Activated gamma-delta T cell (primary cell): ENCODE data around the gene ITGA8.
"Not testable (repeated sequence)": the region's sequence is repeated elsewhere in the genome, so short reads cannot be mapped to it uniquely, and the experiment has no call there.

Experiments used
- DNase-seq: peaks from one replicate; lab custom pipeline; 2025; lab: John Stamatoyannopoulos, UW
- total RNA-seq, 2 donors: gene quantifications; one replicate each; lab custom pipeline; 2026; lab: John Stamatoyannopoulos, UW

ITGA8 gene
- total RNA-seq, result 0 to 0.04 reads per million in 2 donors

- no peak for DNase-seq
These were observed at the start of gene ITGA8 for GRCh38 chr10:15719899-15720634. TSS of gene ITGA8 (minus strand) at chr10:15719922. CDS start at chr10:15719771, 151 bp downstream.

- no peak for DNase-seq
These were observed 45.3 kb upstream of the ITGA8 start for GRCh38 chr10:15764892-15765454.

DNA sequence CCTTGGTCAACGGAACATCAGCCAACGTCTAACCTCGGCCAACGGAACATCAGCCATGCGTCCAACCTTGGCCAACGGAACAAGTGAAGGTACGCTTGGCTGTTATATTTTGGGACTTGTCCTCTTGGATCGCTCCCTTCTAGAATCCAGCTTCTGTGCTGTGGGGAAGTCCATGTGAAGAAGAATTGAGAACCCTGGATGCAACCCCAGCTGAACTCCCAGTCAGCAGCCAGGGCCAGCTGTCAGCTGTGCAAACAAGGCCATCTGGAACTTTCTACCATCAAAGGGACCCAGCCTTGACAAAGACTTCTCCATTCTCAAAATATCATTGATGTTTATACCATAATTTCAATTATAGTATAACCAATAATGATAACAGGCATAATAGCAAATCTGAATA lies 43.3 kb upstream of the ITGA8 start:
- DNase-seq, result no peak

GRCh38 chr10:15762239-15762638 lies 42.5 kb upstream of the ITGA8 start:
- DNase-seq, result not testable (repeated sequence)

DNA sequence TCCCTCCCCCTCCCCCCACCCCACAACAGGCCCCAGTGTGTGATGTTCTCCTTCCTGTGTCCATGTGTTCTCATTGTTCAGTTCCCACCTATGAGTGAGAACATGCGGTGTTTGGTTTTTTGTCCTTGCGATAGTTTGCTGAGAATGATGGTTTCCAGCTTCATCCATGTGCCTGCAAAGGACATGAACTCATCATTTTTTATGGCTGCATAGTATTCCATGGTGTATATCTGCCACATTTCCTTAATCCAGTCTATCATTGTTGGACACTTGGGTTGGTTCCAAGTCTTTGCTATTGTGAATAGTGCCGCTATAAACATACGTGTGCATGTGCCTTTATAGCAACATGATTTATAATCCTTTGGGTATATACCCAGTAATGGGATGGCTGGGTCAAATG lies 41.5 kb upstream of the ITGA8 start:
- not testable (repeated sequence) for DNase-seq

DNA sequence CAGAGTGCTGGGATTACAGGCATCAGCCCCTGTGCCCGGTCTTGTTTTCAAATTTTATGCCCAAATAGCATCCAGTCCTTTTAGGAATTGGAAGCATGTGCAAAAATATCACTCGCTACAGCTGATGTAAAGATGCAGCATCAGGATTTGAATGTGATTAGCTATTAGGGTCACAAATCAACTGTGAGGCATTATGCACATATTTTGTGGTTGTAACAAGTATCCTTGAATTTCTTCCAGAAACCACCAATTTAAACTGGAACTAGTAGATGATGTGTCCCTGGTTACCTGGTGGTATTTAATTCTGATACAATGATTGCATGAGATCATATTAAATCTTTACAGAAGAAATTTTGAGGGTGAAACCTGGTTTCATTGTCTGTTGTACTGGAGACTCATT lies 41.0 kb upstream of the ITGA8 start:
- no peak for DNase-seq

GRCh38 chr10:15759265-15759664 lies 39.5 kb upstream of the ITGA8 start:
- DNase-seq, result no peak

DNA sequence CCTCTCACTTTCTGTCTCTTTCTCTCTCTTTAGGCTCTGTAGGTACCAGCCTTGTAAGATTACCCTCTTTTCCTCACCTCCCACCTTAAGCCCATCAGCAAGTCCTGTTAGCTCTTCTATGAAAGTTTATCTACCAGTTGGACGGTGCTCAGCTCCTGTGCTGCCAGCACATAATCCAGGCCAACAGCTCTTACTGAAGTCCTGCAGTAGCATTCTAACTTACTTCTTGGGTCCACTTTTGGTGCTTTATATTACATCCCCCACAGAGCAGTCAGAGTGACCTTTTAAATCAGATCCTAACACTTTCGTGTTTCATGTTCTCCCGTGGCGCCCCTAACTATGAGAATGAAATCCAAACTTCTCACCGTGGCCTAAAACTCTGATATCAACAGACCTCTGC lies 38.9 kb upstream of the ITGA8 start:
- DNase-seq, result no peak

DNA sequence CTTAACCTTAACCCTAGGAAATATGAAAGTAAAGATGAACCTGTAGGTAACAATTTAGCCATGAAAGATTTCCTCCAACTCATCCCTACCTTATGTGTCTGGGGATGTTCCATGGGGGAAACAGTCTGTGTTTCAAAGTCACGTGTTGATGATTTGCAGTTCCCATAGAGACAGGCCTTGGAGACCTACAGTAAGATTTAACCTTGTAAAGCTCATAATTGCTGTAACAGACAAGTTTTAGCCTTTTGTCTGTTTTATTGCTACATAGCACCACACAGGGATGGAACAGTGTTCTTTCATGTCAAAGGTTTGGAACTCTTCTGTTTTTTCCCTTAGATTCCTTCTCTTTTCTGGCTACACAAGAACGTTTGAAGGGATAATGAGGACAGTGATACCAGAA lies 35.2 kb upstream of the ITGA8 start:
- DNase-seq, result no peak

DNA sequence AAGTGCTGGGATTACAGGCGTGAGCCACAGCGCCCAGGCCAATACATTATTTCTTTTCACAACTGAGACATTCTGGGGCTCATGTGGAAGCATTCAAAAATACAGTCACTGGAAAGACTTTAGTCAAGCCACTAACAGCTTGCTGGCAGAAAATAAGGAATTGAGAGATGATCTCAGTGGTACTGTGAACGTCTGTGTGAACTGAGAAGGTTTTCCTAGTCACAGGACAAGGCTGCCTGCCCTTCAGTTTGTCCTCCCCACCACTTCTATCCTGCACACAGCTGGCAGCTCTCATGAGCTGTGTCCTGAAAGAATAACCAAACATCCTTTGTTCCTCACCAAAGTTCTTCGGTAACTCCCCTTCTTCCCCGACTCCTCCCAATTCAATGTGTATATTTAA lies 31.3 kb upstream of the ITGA8 start:
- no peak for DNase-seq

GRCh38 chr10:15748126-15748525 lies 28.4 kb upstream of the ITGA8 start:
- DNase-seq, result no peak

DNA sequence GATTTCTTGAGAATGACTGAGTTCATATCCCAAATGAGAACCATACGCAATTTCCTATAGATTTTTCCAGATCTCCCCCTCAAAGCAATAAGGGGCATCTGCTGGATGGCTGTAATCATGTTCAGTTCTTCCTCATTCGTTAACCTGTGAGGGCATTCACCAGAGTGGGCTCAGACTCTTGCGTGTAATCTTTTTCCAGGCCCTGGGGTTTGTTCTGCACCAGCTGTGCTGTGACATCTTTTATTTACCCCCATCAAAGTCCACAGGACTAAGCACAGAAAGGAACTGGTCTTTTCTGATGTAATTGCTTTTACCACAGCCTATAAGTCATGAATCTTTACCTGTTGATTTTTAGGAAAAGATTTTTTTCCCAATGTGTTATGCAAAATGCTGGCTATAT lies 27.9 kb upstream of the ITGA8 start:
- DNase-seq, result no peak

DNA sequence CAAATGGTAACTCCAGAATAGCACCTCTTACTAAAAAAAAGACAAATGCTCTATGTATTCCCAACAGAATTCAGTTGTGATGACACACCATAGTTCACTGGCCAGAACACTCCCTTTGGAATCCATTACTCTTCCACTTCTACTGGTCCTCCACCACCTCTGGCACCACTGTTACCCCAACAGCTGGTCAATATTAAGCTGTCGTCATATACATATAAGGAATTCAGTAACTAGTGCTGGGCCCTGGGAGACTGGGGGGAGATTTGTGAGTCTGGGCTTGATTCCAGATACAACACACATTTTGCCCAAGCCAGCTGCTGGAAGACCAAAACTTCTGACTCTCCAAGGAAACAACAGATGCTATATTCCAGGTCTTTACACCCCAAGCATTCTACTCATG lies 26.0 kb upstream of the ITGA8 start:
- DNase-seq, result no peak

DNA sequence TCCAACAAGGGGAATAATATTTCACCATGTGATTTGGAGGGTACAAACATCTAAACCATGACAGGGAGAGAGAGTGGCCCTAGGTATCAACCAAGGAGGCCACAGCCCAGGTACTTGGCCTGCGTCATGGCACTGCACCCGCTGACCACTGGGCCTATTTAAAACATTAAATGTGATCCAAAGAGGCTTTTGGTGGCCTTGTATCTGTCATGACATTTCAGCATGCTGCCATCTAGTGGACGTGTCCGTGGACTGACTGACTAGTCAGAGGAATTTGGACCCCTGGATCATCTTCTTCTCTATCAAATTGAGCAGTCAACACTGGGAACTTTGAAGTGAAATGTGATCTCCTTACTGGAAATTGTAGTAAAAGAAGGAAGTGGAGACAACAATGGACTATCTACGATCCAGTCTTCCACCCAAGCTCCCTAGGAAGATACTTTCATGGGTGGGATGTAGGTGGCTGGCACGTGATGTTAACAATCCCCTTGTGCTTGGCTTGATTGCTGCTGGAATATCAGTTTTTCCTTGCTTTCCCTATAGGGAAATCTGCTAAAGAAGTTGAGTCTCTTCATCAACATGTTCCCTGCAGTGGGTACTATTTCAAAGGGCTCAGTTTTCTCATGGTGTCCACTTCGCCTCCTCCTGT lies 24.6 kb upstream of the ITGA8 start:
- no peak for DNase-seq

- DNase-seq, result no peak
These were observed 23.7 kb upstream of the ITGA8 start for GRCh38 chr10:15743443-15743842.

- no peak for DNase-seq
These were observed 23.1 kb upstream of the ITGA8 start for GRCh38 chr10:15742836-15743235.

- DNase-seq, result no peak
These were observed 22.4 kb upstream of the ITGA8 start for GRCh38 chr10:15742102-15742501.

- no peak for DNase-seq
These were observed 21.9 kb upstream of the ITGA8 start for GRCh38 chr10:15741581-15741980.

DNA sequence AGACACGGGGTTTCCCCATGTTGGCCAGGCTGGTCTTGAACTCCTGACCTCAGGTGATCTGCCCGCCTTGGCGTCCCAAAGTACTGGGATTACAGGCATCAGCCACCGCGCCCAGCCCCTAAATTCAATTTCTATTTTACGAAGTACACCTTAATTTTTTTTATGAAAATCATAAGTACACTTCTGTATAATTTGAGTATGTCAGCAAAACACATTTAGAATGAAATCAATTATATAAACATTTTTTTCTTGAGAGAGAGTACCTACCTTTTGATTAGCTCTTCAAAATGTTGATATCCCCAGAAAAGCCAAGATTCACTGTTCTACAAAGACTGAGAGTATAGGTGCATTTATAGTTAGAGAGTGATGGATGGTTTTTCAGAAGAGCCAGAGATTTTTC lies 20.5 kb upstream of the ITGA8 start:
- no peak for DNase-seq

DNA sequence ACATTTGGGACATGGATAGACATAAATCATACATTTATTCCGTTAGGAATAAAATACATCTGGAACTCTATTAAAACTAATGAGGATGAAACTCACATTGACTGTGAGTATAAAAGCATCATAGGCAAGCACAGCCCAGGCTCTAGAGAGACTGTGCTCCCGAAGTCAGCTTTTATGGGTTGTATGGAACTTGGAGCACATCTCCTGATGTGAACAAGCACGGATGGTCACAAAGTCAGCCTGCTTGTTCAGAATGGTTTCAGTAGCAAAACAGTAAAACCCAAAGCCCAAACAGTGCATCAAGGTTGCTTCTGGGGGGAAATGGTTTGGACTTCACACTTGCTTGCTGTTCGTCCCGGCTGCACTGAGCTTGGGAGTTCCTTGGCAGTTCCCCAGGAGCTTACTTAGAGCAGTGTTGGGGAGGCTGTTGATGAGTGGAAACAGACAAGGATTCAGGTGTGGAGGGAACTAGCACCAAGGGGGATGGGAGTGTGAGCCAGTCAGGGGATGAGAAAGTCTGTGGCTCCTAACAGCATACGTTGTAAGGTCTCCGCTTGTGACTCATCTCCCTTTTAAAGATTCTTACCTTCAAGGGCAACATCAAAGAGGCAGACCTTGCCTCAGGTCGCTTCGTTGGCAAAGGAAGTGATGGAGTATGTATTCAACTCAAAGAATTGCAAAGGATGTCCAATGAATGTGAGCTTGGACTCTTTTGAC lies 19.7 kb upstream of the ITGA8 start:
- DNase-seq, result no peak

GRCh38 chr10:15738270-15738925 lies 18.7 kb upstream of the ITGA8 start:
- no peak for DNase-seq

DNA sequence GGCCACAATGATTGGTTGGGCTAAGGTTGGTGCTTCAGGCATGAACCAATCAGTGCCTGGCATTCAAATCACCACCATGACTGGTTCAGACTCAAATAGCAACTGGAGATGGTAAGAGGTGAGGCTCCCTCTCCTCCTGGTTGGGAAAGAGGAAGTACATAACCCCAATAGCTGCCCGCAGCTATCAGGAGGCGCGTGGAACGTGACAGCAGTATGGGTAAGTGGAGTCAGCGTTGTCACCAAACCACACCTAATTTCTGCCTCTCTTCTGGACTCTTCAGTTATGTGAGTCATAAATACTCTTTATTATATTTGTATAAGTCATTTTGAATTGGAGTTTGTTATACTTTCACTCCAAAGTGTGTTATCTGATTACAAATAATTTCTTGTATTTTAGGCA lies 17.9 kb upstream of the ITGA8 start:
- no peak for DNase-seq
